HEK293 (cell line): ENCODE results near the gene RASSF3.

Experiments used
- CTCF ChIA-PET: fragments of 350-600 bp; formaldehyde crosslinking; extraction: SDS; loops from one replicate; lab custom pipeline; 2021; ENCODE audit warnings: antibody characterized with exemption; lab: Yijun Ruan, JAX
- POLR2A ChIA-PET: fragments of 300-600 bp; formaldehyde crosslinking; extraction: SDS; loops from one replicate; lab custom pipeline; 2020; ENCODE audit warnings: antibody characterized with exemption, inconsistent platforms; lab: Yijun Ruan, JAX
- H3K27ac ChIP-seq: fragments of 200-500 bp; sonication (Bioruptor generic); 2 replicates; pipeline ENCODE4 v1.5.1; 2014; ENCODE audit warnings: low read depth, low read length, control low read depth, inconsistent platforms; ENCODE audit errors: extremely low read depth
- H3K36me3 ChIP-seq, 2 experiments: fragments of 200-500 bp in 1 of 2; sonication (Bioruptor generic) in 1 of 2; 1 replicate in 1 of 2; 2 replicates in 1 of 2; pipeline ENCODE4 v1.5.1; 2014 to 2017; ENCODE audit warnings: inconsistent platforms in 2 of 2, low read length in 2 of 2; ENCODE audit not compliant: control insufficient read depth in 2 of 2, insufficient read depth in 1 of 2
- H3K4me1 ChIP-seq: fragments of 200-500 bp; sonication (Bioruptor generic); 2 replicates; pipeline ENCODE4 v1.5.1; 2014; ENCODE audit warnings: mild to moderate bottlenecking, low read length, inconsistent platforms; ENCODE audit not compliant: control insufficient read depth, insufficient read depth
- H3K4me3 ChIP-seq: 2 replicates; pipeline ENCODE4 v1.5.1; 2011; ENCODE audit warnings: low read depth, mild to moderate bottlenecking, control low read depth, low read length, moderate library complexity
- H3K9me3 ChIP-seq: fragments of 200-500 bp; sonication (Bioruptor generic); 2 replicates; pipeline ENCODE4 v1.5.1; 2014; ENCODE audit warnings: low read depth, low read length, inconsistent platforms; ENCODE audit not compliant: control insufficient read depth, insufficient read depth
- ATF2 ChIP-seq: fragments of 450-650 bp; formaldehyde crosslinking; IDR thresholded peaks from 2 replicates; pipeline ENCODE4 v1.5.1; 2016; ENCODE audit warnings: missing biosample characterization, missing genetic modification characterization, low read depth
- GFI1B ChIP-seq: fragments of 450-650 bp; formaldehyde crosslinking; IDR thresholded peaks from 2 replicates; pipeline ENCODE4 v1.5.1; 2016; ENCODE audit warnings: missing biosample characterization, missing genetic modification characterization
- HOXA7 ChIP-seq: sonication (generic); formaldehyde crosslinking; IDR thresholded peaks from 2 replicates; pipeline ENCODE4 v1.8.1; 2022; ENCODE audit warnings: missing genetic modification reagents, borderline replicate concordance
- HOXD13 ChIP-seq: sonication (generic); formaldehyde crosslinking; IDR thresholded peaks from 2 replicates; pipeline ENCODE4 v1.8.0; 2022; ENCODE audit warnings: missing genetic modification reagents, borderline replicate concordance
- OSR2 ChIP-seq: fragments of 450-650 bp; formaldehyde crosslinking; IDR thresholded peaks from 2 replicates; pipeline ENCODE4 v1.5.1; 2016; ENCODE audit warnings: missing biosample characterization, missing genetic modification characterization
- OVOL3 ChIP-seq: fragments of 450-650 bp; formaldehyde crosslinking; IDR thresholded peaks from 2 replicates; pipeline ENCODE4 v1.5.1; 2016; ENCODE audit warnings: missing biosample characterization, missing genetic modification characterization
- RBAK ChIP-seq: fragments of 450-650 bp; formaldehyde crosslinking; IDR thresholded peaks from 2 replicates; pipeline ENCODE4 v1.5.1; 2016; ENCODE audit warnings: missing biosample characterization, missing genetic modification characterization
- SALL2 ChIP-seq: fragments of 450-650 bp; formaldehyde crosslinking; IDR thresholded peaks from 2 replicates; pipeline ENCODE4 v1.5.0; 2017; ENCODE audit warnings: missing biosample characterization, mild to moderate bottlenecking, missing genetic modification characterization, borderline replicate concordance
- SCRT2 ChIP-seq: fragments of 450-650 bp; formaldehyde crosslinking; IDR thresholded peaks from 2 replicates; pipeline ENCODE4 v1.5.1; 2016; ENCODE audit warnings: missing biosample characterization, missing genetic modification characterization
- TRIM28 ChIP-seq: IDR thresholded peaks from 2 replicates; pipeline ENCODE4 v1.6.1; 2011; ENCODE audit warnings: low read length, control low read depth, borderline replicate concordance
- ZBTB44 ChIP-seq: fragments of 450-650 bp; IDR thresholded peaks from 2 replicates; pipeline ENCODE4 v1.5.1; 2018; ENCODE audit warnings: missing biosample characterization, mild to moderate bottlenecking, missing genetic modification characterization
- ZFHX2 ChIP-seq: fragments of 450-650 bp; formaldehyde crosslinking; conservative IDR thresholded peaks from 2 replicates; pipeline ENCODE4 v1.5.1; 2016; ENCODE audit warnings: missing biosample characterization, missing genetic modification characterization
- ZFP3 ChIP-seq: fragments of 450-650 bp; formaldehyde crosslinking; IDR thresholded peaks from 2 replicates; pipeline ENCODE4 v1.5.1; 2016; ENCODE audit warnings: low read depth, missing biosample characterization, missing genetic modification characterization
- ZNF114 ChIP-seq: fragments of 450-650 bp; formaldehyde crosslinking; IDR thresholded peaks from 2 replicates; pipeline ENCODE4 v1.5.0; 2017; ENCODE audit warnings: missing biosample characterization, missing genetic modification characterization
- ZNF16 ChIP-seq: fragments of 450-650 bp; formaldehyde crosslinking; IDR thresholded peaks from 2 replicates; pipeline ENCODE4 v1.5.1; 2016; ENCODE audit warnings: low read depth, missing biosample characterization, missing genetic modification characterization
- ZNF248 ChIP-seq: fragments of 450-650 bp; formaldehyde crosslinking; IDR thresholded peaks from 2 replicates; pipeline ENCODE4 v1.5.1; 2017; ENCODE audit warnings: missing biosample characterization, missing genetic modification characterization
- ZNF366 ChIP-seq: fragments of 450-650 bp; formaldehyde crosslinking; conservative IDR thresholded peaks from 2 replicates; pipeline ENCODE4 v1.5.1; 2016; ENCODE audit warnings: missing biosample characterization, missing genetic modification characterization
- ZNF394 ChIP-seq: fragments of 450-650 bp; formaldehyde crosslinking; IDR thresholded peaks from 2 replicates; pipeline ENCODE4 v1.5.1; 2016; ENCODE audit warnings: missing biosample characterization, missing genetic modification characterization, mild to moderate bottlenecking, moderate library complexity, borderline replicate concordance
- ZNF48 ChIP-seq: fragments of 450-650 bp; formaldehyde crosslinking; IDR thresholded peaks from 2 replicates; pipeline ENCODE4 v1.5.1; 2016; ENCODE audit warnings: missing biosample characterization, missing genetic modification characterization
- ZNF544 ChIP-seq: fragments of 450-650 bp; formaldehyde crosslinking; IDR thresholded peaks from 2 replicates; pipeline ENCODE4 v1.5.0; 2017; ENCODE audit warnings: missing biosample characterization, missing genetic modification characterization
- ZNF560 ChIP-seq: fragments of 450-650 bp; formaldehyde crosslinking; IDR thresholded peaks from 2 replicates; pipeline ENCODE4 v1.5.1; 2017; ENCODE audit warnings: missing biosample characterization, missing genetic modification characterization, borderline replicate concordance
- ZNF621 ChIP-seq: fragments of 450-650 bp; formaldehyde crosslinking; IDR thresholded peaks from 2 replicates; pipeline ENCODE4 v1.5.1; 2017; ENCODE audit warnings: missing biosample characterization, missing genetic modification characterization
- ZNF639 ChIP-seq: fragments of 450-650 bp; formaldehyde crosslinking; IDR thresholded peaks from 2 replicates; pipeline ENCODE4 v1.5.1; 2016; ENCODE audit warnings: missing biosample characterization, missing genetic modification characterization
- ZNF670 ChIP-seq: fragments of 450-650 bp; formaldehyde crosslinking; IDR thresholded peaks from 2 replicates; pipeline ENCODE4 v1.5.1; 2016; ENCODE audit warnings: missing biosample characterization, missing genetic modification characterization, low read depth
- ZNF76 ChIP-seq: fragments of 450-650 bp; formaldehyde crosslinking; IDR thresholded peaks from 2 replicates; pipeline ENCODE4; 2016; ENCODE audit warnings: low read depth, missing biosample characterization, missing genetic modification characterization, borderline replicate concordance
- ZNF792 ChIP-seq: fragments of 450-650 bp; formaldehyde crosslinking; IDR thresholded peaks from 2 replicates; pipeline ENCODE4 v1.5.1; 2016; ENCODE audit warnings: missing biosample characterization, missing genetic modification characterization
- ZSCAN23 ChIP-seq: fragments of 450-650 bp; formaldehyde crosslinking; IDR thresholded peaks from 2 replicates; pipeline ENCODE4 v1.5.1; 2016; ENCODE audit warnings: missing biosample characterization, missing genetic modification characterization

RASSF3 gene

GRCh38 chr12:64561302-64562136 is 48.8 kb upstream of the RASSF3 start (continued):
- TF ChIP-seq OSR2 (tag by site-specific recombination) (no peak), ZNF792 (tag by site-specific recombination) (no peak), HOXA7 (no peak), ZFP3 (no peak), TRIM28 (no peak), ATF2 (tag by site-specific recombination) (no peak; the same call in 1 of the 2 replicates), SALL2 (no peak), RBAK (tag by site-specific recombination) (no peak), ZNF394 (tag by site-specific recombination) (peak; percentile 92), GFI1B (no peak)

- Histone ChIP-seq H3K4me3 (no peak overlapping the region), H3K36me3 (no peaks in the 10 kb centered on the region), H3K27ac (no peak overlapping the region), H3K9me3 (no peaks in the 10 kb centered on the region), H3K4me1 (peaks cover 6% of the 10 kb centered on the region)
- CTCF ChIA-PET, result no interaction called here
- no peak for TF ChIP-seq ZNF670 (tag by site-specific recombination)
- TF ChIP-seq ZNF16 (tag by site-specific recombination), result no peak
- no peak for TF ChIP-seq ZNF76 (tag by site-specific recombination)
- TF ChIP-seq OVOL3 (tag by site-specific recombination), result no peak
- no peak for TF ChIP-seq ZNF544 (tag by site-specific recombination)
- no peak for TF ChIP-seq ZNF639 (tag by site-specific recombination)
- POLR2A ChIA-PET, result no interaction called here
Observed at GRCh38 chr12:64566122-64566521, 44.2 kb upstream of the RASSF3 start.

GRCh38 chr12:64566831-64567517 is 43.3 kb upstream of the RASSF3 start:
- Histone ChIP-seq H3K9me3 (no peaks in the 10 kb centered on the region), H3K4me1 (no peaks in the 10 kb centered on the region; the same call in 1 of the 2 replicates), H3K27ac (no peak overlapping the region), H3K4me3 (no peak overlapping the region), H3K36me3 (no peaks in the 10 kb centered on the region)
- POLR2A ChIA-PET, result no interaction called here
- CTCF ChIA-PET, result interaction anchor here (0.6 kb wide), 1 partner anchor 36 kb away, joined by 4 read pairs; no protein-coding TSS in a partner anchor
- no peak for TF ChIP-seq ZNF560 (tag by site-specific recombination)
- TF ChIP-seq TRIM28, result no peak
- no peak for TF ChIP-seq ZNF366 (tag by site-specific recombination)
- 0 out of 2 replicates have a peak, but pooled peaks have one; percentile 40 for TF ChIP-seq SCRT2 (tag by site-specific recombination)
- no peak for TF ChIP-seq ZNF48 (tag by site-specific recombination)
- TF ChIP-seq ZNF621, result no peak
- TF ChIP-seq ZFHX2 (tag by site-specific recombination), result peak; percentile 26; the same call in 1 of the 2 replicates
- no peak for TF ChIP-seq ZSCAN23 (tag by site-specific recombination)
- TF ChIP-seq HOXD13 (CRISPR knock-in tag), result no peak
- no peak for TF ChIP-seq ATF2 (tag by site-specific recombination)
- TF ChIP-seq ZNF114 (tag by site-specific recombination), result no peak
- TF ChIP-seq ZBTB44 (tag by site-specific recombination), result no peak
- TF ChIP-seq ZNF248 (tag by site-specific recombination), result no peak
- TF ChIP-seq OSR2 (tag by site-specific recombination), result peak; percentile 26; the same call in 1 of the 2 replicates
